SK-N-SH treated with all-trans-retinoic acid at 6 μM for 48 hours (cell line): ENCODE measurements around the gene INSRR.

Source experiments
- ATAC-seq: fragments of 200-7000 bp; cut with Tn5 transposase; 3 replicates; pipeline ENCODE4 v1.9.1; 2020; ENCODE audit warnings: mild to moderate bottlenecking, moderate library complexity
- ARNTL ChIP-seq: fragments of 450-650 bp; formaldehyde crosslinking; IDR thresholded peaks from 2 replicates; pipeline ENCODE4 v1.5.0; 2020; ENCODE audit warnings: low read depth, mild to moderate bottlenecking, moderate library complexity, borderline replicate concordance
- CSDC2 ChIP-seq: fragments of 250-450 bp; sonication (Bioruptor Pico); IDR thresholded peaks from 2 replicates; pipeline ENCODE4 v1.5.0; 2020; ENCODE audit warnings: mild to moderate bottlenecking, moderate library complexity
- ESRRG ChIP-seq: fragments of 250-450 bp; sonication (Bioruptor Pico); IDR thresholded peaks from 2 replicates; pipeline ENCODE4 v1.6.1; 2021; ENCODE audit warnings: mild to moderate bottlenecking
- GLIS3 ChIP-seq: fragments of 250-450 bp; sonication (Bioruptor Pico); IDR thresholded peaks from 2 replicates; pipeline ENCODE4 v1.5.0; 2020; ENCODE audit warnings: mild to moderate bottlenecking, moderate library complexity
- ISL1 ChIP-seq: fragments of 250-450 bp; sonication (Bioruptor Pico); IDR thresholded peaks from 2 replicates; pipeline ENCODE4 v2.1.2; 2022; ENCODE audit warnings: mild to moderate bottlenecking, moderate library complexity
- OSR1 ChIP-seq: fragments of 250-450 bp; sonication (Bioruptor Pico); IDR thresholded peaks from 2 replicates; pipeline ENCODE4 v1.8.0; 2022; ENCODE audit warnings: moderate library complexity, mild to moderate bottlenecking, inconsistent platforms
- PPARA ChIP-seq: fragments of 250-450 bp; sonication (Bioruptor Pico); IDR thresholded peaks from 2 replicates; pipeline ENCODE4 v1.5.0; 2020; ENCODE audit warnings: mild to moderate bottlenecking, borderline replicate concordance
- RARB ChIP-seq: fragments of 250-450 bp; sonication (Bioruptor Pico); IDR thresholded peaks from 2 replicates; pipeline ENCODE4 v1.8.0; 2021; ENCODE audit warnings: mild to moderate bottlenecking, moderate library complexity
- SNAI2 ChIP-seq: fragments of 250-450 bp; sonication (Bioruptor Pico); IDR thresholded peaks from 2 replicates; pipeline ENCODE4 v1.5.0; 2020; ENCODE audit warnings: mild to moderate bottlenecking, moderate library complexity
- TCF4 ChIP-seq: fragments of 250-450 bp; sonication (Bioruptor Pico); IDR thresholded peaks from 2 replicates; pipeline ENCODE4 v1.8.0; 2021; ENCODE audit warnings: mild to moderate bottlenecking, moderate library complexity, borderline replicate concordance
- TOX ChIP-seq: fragments of 250-450 bp; sonication (Bioruptor Pico); IDR thresholded peaks from 2 replicates; pipeline ENCODE4 v1.8.0; 2021; ENCODE audit warnings: mild to moderate bottlenecking, moderate library complexity, borderline replicate concordance
- ZC3H10 ChIP-seq: fragments of 250-450 bp; sonication (Bioruptor Pico); IDR thresholded peaks from 2 replicates; pipeline ENCODE4 v1.5.1; 2021; ENCODE audit warnings: mild to moderate bottlenecking, moderate library complexity
- ZNF565 ChIP-seq: fragments of 450-650 bp; formaldehyde crosslinking; conservative IDR thresholded peaks from 2 replicates; pipeline ENCODE4 v1.5.0; 2020; ENCODE audit warnings: low read depth, mild to moderate bottlenecking, moderate library complexity
- ZNF70 ChIP-seq: fragments of 450-650 bp; formaldehyde crosslinking; IDR thresholded peaks from 2 replicates; pipeline ENCODE4 v1.5.0; 2020; ENCODE audit warnings: mild to moderate bottlenecking, moderate library complexity
- ZNF8 ChIP-seq: fragments of 450-650 bp; formaldehyde crosslinking; IDR thresholded peaks from 2 replicates; pipeline ENCODE4 v1.5.0; 2020; ENCODE audit warnings: mild to moderate bottlenecking, moderate library complexity
- TF ChIP-seq, protein P1 (sequence below): fragments of 250-450 bp; sonication (Bioruptor Pico); IDR thresholded peaks from 2 replicates; pipeline ENCODE4 v1.5.1; 2020; ENCODE audit warnings: low read depth, mild to moderate bottlenecking, moderate library complexity
- TF ChIP-seq, protein P2 (sequence below): fragments of 250-450 bp; sonication (Bioruptor Pico); IDR thresholded peaks from 2 replicates; pipeline ENCODE4 v1.8.0; 2021; ENCODE audit warnings: low read depth, mild to moderate bottlenecking, moderate library complexity, borderline replicate concordance
- TF ChIP-seq, protein P3 (sequence below): fragments of 250-450 bp; sonication (Bioruptor Pico); IDR thresholded peaks from 2 replicates; pipeline ENCODE4 v1.8.0; 2020; ENCODE audit warnings: mild to moderate bottlenecking, moderate library complexity, borderline replicate concordance
- TF ChIP-seq, protein P4 (sequence below): fragments of 250-450 bp; sonication (Bioruptor Pico); IDR thresholded peaks from 2 replicates; pipeline ENCODE4 v1.5.1; 2021; ENCODE audit warnings: mild to moderate bottlenecking, moderate library complexity
- TF ChIP-seq, protein P5 (sequence below): fragments of 250-450 bp; sonication (Bioruptor Pico); IDR thresholded peaks from 2 replicates; pipeline ENCODE4 v1.5.0; 2020; ENCODE audit warnings: mild to moderate bottlenecking, moderate library complexity

Gene INSRR

DNA sequence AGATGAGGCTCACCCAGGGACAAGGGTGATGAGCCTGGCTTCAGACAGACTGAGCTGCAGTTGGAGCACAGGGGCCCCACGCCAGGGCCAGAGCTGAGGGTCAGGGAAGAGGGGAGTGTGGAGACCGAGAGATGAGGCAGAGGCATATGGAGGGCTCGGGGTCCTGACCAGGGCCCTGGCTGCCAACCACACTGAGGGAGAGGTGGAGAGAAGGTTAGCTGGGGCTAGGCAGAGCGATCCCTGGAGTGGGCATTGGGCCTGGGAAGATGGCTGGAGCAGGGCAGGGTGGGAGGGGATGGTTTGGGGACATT, 42.6 kb upstream of the INSRR start:
- no peak for ATAC-seq
- no peak for TF ChIP-seq SNAI2 (CRISPR knock-in tag)
- TF ChIP-seq ISL1 (CRISPR knock-in tag): no peak
- no peak for TF ChIP-seq PPARA (CRISPR knock-in tag)
- TF ChIP-seq TCF4 (CRISPR knock-in tag): no peak
- TF ChIP-seq, protein P1, sequence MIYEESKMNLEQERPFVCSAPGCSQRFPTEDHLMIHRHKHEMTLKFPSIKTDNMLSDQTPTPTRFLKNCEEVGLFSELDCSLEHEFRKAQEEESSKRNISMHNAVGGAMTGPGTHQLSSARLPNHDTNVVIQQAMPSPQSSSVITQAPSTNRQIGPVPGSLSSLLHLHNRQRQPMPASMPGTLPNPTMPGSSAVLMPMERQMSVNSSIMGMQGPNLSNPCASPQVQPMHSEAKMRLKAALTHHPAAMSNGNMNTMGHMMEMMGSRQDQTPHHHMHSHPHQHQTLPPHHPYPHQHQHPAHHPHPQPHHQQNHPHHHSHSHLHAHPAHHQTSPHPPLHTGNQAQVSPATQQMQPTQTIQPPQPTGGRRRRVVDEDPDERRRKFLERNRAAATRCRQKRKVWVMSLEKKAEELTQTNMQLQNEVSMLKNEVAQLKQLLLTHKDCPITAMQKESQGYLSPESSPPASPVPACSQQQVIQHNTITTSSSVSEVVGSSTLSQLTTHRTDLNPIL (CRISPR knock-in tag): no peak
- TF ChIP-seq ESRRG: no peak
- no peak for TF ChIP-seq GLIS3
- no peak for TF ChIP-seq ZNF70 (CRISPR knock-in tag)
- TF ChIP-seq, protein P2, sequence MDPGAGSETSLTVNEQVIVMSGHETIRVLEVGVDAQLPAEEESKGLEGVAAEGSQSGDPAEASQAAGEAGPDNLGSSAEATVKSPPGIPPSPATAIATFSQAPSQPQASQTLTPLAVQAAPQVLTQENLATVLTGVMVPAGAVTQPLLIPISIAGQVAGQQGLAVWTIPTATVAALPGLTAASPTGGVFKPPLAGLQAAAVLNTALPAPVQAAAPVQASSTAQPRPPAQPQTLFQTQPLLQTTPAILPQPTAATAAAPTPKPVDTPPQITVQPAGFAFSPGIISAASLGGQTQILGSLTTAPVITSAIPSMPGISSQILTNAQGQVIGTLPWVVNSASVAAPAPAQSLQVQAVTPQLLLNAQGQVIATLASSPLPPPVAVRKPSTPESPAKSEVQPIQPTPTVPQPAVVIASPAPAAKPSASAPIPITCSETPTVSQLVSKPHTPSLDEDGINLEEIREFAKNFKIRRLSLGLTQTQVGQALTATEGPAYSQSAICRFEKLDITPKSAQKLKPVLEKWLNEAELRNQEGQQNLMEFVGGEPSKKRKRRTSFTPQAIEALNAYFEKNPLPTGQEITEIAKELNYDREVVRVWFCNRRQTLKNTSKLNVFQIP (CRISPR knock-in tag): no peak
- TF ChIP-seq TOX (CRISPR knock-in tag): no peak
- no peak for TF ChIP-seq OSR1 (CRISPR knock-in tag)
- no peak for TF ChIP-seq ZNF8 (CRISPR knock-in tag)
- TF ChIP-seq ZC3H10 (CRISPR knock-in tag): no peak
- TF ChIP-seq, protein P3, sequence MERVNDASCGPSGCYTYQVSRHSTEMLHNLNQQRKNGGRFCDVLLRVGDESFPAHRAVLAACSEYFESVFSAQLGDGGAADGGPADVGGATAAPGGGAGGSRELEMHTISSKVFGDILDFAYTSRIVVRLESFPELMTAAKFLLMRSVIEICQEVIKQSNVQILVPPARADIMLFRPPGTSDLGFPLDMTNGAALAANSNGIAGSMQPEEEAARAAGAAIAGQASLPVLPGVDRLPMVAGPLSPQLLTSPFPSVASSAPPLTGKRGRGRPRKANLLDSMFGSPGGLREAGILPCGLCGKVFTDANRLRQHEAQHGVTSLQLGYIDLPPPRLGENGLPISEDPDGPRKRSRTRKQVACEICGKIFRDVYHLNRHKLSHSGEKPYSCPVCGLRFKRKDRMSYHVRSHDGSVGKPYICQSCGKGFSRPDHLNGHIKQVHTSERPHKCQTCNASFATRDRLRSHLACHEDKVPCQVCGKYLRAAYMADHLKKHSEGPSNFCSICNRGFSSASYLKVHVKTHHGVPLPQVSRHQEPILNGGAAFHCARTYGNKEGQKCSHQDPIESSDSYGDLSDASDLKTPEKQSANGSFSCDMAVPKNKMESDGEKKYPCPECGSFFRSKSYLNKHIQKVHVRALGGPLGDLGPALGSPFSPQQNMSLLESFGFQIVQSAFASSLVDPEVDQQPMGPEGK: no peak
- TF ChIP-seq RARB (CRISPR knock-in tag): no peak
- TF ChIP-seq, all 23 proteins: peak for 0

DNA sequence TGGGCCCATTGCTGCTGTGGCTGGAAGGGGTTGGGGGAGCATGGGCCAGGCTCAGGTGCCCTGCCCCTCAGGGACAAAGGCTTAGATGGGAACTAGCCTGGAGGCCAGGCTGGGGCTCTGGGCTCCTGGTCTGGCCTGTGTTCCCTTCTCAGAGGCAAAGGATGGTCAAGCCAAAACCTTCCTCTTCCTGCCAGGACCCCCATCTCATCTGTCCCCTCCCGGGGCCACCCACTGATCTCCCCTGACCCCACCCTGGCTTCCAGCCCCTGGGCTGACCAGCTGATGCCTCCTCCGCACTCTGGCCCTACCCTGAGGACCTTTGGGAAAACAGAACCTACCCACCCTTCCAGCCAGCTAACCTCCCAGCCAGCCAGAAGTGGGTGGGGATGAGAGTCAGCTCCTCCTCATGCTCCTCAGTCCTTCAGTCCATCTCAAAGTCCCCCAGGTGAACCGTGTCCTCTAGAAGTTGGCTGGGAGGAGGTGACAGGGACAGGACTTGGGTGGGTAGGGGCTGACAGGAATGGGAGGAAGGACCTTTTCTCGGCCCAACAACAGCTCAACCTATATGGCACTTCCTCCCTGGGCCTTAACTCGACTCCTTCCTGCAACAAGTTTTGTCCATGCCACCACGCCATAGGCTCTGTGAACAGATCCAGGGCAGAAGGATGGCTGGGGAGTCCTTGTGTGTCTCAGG, 42.1 kb upstream of the INSRR start:
- no peak for ATAC-seq
- TF ChIP-seq, protein P4, sequence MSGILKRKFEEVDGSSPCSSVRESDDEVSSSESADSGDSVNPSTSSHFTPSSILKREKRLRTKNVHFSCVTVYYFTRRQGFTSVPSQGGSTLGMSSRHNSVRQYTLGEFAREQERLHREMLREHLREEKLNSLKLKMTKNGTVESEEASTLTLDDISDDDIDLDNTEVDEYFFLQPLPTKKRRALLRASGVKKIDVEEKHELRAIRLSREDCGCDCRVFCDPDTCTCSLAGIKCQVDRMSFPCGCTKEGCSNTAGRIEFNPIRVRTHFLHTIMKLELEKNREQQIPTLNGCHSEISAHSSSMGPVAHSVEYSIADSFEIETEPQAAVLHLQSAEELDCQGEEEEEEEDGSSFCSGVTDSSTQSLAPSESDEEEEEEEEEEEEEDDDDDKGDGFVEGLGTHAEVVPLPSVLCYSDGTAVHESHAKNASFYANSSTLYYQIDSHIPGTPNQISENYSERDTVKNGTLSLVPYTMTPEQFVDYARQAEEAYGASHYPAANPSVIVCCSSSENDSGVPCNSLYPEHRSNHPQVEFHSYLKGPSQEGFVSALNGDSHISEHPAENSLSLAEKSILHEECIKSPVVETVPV: no peak
- TF ChIP-seq ARNTL: no peak
- TF ChIP-seq, protein P5, sequence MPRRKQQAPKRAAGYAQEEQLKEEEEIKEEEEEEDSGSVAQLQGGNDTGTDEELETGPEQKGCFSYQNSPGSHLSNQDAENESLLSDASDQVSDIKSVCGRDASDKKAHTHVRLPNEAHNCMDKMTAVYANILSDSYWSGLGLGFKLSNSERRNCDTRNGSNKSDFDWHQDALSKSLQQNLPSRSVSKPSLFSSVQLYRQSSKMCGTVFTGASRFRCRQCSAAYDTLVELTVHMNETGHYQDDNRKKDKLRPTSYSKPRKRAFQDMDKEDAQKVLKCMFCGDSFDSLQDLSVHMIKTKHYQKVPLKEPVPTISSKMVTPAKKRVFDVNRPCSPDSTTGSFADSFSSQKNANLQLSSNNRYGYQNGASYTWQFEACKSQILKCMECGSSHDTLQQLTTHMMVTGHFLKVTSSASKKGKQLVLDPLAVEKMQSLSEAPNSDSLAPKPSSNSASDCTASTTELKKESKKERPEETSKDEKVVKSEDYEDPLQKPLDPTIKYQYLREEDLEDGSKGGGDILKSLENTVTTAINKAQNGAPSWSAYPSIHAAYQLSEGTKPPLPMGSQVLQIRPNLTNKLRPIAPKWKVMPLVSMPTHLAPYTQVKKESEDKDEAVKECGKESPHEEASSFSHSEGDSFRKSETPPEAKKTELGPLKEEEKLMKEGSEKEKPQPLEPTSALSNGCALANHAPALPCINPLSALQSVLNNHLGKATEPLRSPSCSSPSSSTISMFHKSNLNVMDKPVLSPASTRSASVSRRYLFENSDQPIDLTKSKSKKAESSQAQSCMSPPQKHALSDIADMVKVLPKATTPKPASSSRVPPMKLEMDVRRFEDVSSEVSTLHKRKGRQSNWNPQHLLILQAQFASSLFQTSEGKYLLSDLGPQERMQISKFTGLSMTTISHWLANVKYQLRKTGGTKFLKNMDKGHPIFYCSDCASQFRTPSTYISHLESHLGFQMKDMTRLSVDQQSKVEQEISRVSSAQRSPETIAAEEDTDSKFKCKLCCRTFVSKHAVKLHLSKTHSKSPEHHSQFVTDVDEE: no peak
- TF ChIP-seq ZNF565 (CRISPR knock-in tag): no peak
- no peak for TF ChIP-seq CSDC2 (CRISPR knock-in tag)
- TF ChIP-seq RARB (CRISPR knock-in tag): no peak
- TF ChIP-seq ISL1 (CRISPR knock-in tag): no peak
- TF ChIP-seq TOX (CRISPR knock-in tag): no peak
- no peak for TF ChIP-seq ZNF70 (CRISPR knock-in tag)
- TF ChIP-seq, protein P2 (CRISPR knock-in tag): no peak
